HG03103 (cell line): Measurements from ENCODE around the gene ATXN2.
A peak's percentile ranks its signal among the peaks of the same experiment; 100 is the strongest.
"Not testable (repeated sequence)": the region's sequence is repeated elsewhere in the genome, so short reads cannot be mapped to it uniquely, and the experiment has no call there.

ENCODE experiments used
- ATAC-seq: cut with Tn5 transposase; IDR thresholded peaks from one replicate; pipeline ENCODE4 v1.9.1; 2021; ENCODE audit warnings: low read depth; ENCODE audit not compliant: unreplicated experiment

Gene ATXN2

DNA sequence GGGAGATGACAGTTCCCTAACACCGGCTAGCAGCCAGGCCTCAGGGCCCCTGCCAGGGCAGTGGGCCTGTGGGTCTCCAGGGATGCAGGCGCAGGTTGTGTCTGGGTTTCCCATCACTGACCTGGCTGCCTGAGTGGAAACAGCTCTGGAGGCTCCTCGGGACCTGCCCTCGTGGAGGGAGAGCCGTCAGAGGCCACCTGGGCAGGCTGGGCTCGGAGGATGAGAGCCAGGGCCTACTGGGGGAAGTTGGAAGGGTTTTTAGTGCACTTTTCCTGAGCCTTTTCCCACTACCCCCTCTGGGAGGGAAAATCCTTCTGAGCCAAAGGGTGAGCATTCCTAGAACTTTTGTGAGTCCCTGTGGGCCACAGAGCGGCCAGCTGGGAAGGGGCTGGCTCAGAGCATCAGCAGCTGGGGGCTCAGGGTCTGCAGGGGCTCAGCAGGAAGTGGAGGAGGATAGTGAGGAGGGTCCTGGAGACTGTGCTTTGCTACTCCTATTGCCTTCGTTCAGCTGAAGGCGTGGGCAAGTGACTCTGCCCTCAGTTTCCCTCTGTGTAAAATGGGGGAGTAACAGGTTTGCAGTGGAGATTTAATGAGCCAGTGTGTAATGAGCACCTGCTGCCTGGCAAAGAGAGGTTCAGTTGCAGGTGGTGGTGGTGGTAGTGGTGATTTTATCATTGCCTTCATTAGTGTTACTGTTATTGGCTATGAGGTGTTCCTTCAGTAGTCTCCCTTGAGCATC, 191.6 kb downstream of the ATXN2 start:
- ATAC-seq = no peak

DNA sequence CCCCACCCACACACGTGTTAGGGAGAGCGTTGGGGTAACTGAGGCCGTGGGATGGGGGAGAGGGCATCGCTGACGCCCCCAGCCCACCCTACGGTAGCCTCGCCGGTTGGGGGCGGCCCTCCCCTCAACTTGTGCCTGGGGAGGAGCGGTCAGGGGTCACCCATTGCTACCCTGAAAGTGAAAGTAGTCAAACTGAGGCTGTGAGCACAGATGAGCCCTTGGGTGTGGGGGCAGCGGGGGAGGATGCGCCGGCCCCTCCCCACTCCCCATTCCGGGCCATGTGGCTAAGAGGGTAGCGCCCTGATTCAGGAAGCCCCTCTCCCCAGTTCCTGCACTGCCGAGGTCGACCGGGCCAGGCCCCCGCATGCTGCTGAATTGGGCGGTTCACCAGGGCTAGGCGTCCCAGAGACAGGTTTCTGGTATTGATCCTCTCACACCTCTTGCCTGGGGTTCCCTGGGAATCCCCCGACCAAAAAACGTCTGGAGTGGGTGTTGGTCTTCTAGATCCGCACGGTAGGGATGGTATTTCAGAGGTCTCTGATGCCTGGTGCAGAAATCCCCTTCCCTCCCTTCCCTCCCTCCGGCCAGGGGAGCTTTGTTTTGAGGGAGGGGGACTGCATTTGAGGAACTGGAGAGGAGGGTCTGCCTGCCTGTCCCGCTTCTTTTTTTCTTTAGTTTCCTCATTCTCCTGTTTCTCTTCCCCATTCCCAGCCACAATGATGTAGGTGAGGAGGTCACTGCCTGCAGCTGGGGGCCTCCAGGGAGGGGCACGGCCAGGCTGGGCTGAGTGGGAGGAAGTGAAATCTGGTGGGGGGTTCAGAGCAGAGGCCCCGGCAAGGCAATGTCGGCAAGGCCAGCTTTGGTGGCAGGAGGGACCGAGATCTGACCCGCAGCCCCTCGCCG, 192.4 kb downstream of the ATXN2 start:
- ATAC-seq = no peak

DNA sequence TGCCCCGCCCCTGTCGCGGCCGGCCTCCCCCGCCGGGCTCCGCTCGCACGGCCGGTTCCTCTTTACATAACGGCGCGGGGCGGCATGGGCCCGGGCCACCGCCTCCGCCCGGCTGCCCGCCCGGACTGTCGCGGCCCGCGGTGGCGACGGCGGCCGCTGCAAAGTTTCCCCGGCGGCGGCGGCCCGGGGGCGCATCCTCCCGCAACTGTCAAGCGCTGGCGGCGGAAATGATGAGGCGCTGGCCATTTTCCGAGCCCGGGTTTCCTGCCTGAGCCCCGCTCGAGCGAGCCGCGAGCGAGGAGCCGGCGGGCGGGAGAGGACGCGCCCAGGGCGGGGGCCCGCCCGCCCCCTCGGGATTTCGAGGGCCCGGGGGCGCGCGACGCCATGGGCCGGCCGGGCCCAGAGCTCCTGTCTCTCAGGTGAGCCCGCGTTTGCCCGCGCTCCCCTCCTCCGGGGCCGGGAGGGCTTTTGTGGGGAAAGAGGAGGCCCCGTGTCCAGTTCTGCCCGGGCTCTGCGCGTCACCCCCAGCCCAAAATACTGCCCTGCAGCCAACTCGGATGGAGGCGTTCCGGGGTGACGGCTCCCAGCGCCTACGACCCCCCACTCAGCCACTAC, 193.1 kb downstream of the ATXN2 start, which contains the start of gene SH2B3:
SH2B3 (plus strand) TSS at position 65 of the 615 bp plus-strand sequence. CDS start 12,223 bp downstream, outside the sequence.
- ATAC-seq = peak; percentile 5

DNA sequence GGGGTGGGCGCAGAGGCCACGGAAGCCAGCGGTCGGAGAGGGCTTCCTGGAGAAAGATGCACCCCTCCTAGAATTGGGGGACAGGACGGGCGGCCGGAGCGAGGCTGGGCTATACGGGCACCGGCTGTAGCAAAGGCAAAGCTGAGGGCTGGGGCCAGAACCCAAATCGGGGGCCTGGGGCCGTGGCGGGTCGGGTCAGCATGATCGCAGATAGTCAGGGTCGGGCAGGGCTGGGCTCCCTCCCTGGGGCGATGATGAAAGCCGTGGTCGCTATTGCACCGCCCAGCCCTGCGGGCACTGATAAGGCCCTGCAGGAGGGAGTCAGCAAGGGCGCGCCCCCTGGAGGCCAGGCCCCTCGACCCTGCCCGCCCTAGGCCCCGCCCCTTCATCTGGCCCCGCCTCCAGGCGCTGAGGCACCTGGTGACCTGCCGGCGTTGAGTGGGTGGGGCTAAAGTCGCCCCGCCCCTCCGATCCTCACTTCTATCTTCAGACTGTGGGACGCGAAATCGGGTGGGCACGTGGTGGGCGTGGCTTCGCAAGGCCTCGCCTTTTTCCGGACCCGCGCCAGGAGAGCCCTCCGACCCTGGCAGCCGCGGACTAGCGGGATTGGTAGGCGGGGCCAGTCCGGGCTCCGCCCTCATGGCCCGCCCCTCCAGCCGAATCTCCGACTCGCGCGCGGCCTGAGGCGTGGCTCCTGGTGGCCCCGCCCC, 193.8 kb downstream of the ATXN2 start:
- ATAC-seq = peak; percentile 49

DNA sequence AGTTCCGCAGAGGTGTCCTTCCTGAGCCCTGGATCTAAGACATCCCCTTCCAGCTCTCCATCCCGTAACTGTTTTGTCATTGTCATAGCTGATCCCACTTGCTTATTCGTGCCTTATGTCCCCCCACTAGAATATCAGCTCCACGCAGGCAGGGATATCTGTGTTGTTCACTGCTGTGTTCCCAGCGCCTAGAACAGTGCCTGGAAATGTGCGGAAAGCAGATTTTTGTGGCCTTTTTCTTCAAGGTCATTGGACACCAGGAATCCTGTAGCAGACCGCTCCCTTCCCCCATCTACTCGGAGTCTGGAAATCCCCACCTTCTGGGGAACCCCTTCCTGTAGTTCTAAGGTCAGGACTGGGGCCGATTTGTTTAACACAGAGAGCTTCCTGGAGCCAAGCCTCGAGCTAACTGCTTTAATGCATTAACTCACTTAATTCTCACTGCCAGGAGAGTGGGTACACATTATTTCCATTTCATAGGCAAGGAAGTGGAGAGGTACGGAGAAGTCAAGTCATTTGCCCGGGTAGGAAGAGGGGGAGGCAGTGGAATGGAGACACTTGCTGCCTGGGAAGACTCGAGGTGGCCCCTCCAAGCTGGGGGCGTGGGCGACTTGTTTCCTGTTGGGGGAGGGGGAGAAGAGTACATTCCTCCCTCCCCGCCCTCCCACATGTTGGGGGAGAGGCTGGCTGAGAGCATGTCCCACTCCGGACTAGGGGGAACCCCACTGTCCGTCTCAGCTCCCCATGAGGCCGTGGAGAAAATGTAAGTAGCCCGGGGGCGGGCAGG, 194.6 kb downstream of the ATXN2 start:
- no peak for ATAC-seq

DNA sequence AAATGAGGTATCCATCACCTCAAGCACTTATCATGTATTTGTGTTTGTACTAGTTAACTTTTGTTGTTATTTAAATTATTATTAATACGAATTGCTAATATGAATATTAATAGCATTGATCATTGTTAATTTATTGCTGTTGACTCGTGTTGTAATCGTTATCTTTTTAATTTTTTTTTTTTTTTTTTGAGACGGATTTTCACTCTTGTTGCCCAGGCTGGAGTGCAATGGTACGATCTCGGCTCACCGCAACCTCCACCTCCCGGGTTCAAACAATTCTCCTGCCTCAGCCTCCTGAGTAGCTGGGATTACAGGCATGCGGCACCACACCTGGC, 196.7 kb downstream of the ATXN2 start:
- not testable (repeated sequence) for ATAC-seq
